MV-4-11 (cell line): ENCODE data around the gene PTTG1IP.
A peak's percentile ranks its signal among the peaks of the same experiment; 100 is the strongest.

Experiments
- DNase-seq: peaks from one replicate; lab custom pipeline; 2025; lab: John Stamatoyannopoulos, UW

The PTTG1IP gene

GRCh38 chr21:44842721-44843445 lies 30.6 kb downstream of the PTTG1IP start:
- no peak for DNase-seq

- DNase-seq: no peak
Measured at GRCh38 chr21:44842087-44842486, 31.4 kb downstream of the PTTG1IP start.

- no peak for DNase-seq
Measured at GRCh38 chr21:44840771-44841170, 32.7 kb downstream of the PTTG1IP start.

GRCh38 chr21:44838951-44839350 lies 34.5 kb downstream of the PTTG1IP start:
- DNase-seq: no peak

- DNase-seq: no peak
Measured at GRCh38 chr21:44838039-44838895, 35.2 kb downstream of the PTTG1IP start.

GRCh38 chr21:44837537-44837936 lies 36.0 kb downstream of the PTTG1IP start:
- no peak for DNase-seq

GRCh38 chr21:44836666-44837471 lies 36.6 kb downstream of the PTTG1IP start:
- DNase-seq: peak; percentile 47

GRCh38 chr21:44836349-44836665 lies 37.2 kb downstream of the PTTG1IP start:
- no peak for DNase-seq

- DNase-seq: no peak
Measured at GRCh38 chr21:44835647-44835973, 37.9 kb downstream of the PTTG1IP start.

- no peak for DNase-seq
Measured at GRCh38 chr21:44834951-44835646, 38.4 kb downstream of the PTTG1IP start.

- no peak for DNase-seq
Measured at GRCh38 chr21:44834231-44834950, 39.1 kb downstream of the PTTG1IP start.

- DNase-seq: no peak
Measured at GRCh38 chr21:44833663-44834062, 39.8 kb downstream of the PTTG1IP start.

- DNase-seq: peak; percentile 34
Measured at GRCh38 chr21:44832516-44833255, 40.8 kb downstream of the PTTG1IP start.

GRCh38 chr21:44831227-44831860 lies 42.1 kb downstream of the PTTG1IP start:
- no peak for DNase-seq

- DNase-seq: no peak
Measured at GRCh38 chr21:44829507-44830092, 43.9 kb downstream of the PTTG1IP start.

- no peak for DNase-seq
Measured at GRCh38 chr21:44828362-44829056, 45.0 kb downstream of the PTTG1IP start.

- DNase-seq: peak; percentile 20
Measured at GRCh38 chr21:44823179-44823660, 50.3 kb downstream of the PTTG1IP start.

- no peak for DNase-seq
Measured at GRCh38 chr21:44822484-44823178, 50.9 kb downstream of the PTTG1IP start.
